OCI-LY1 (cell line): ENCODE measurements around the gene CAPN12.

Source experiments
- EZH2 ChIP-seq: fragments of 200-600 bp; sonication (generic), shearing (Covaris generic); IDR thresholded peaks from 2 replicates; pipeline ENCODE4 v1.8.0; 2017; ENCODE audit warnings: borderline replicate concordance, mixed run types, mild to moderate bottlenecking, antibody characterized with exemption, low read length, moderate library complexity, mixed read lengths
- TF ChIP-seq, protein P1 (sequence below): fragments of 200-600 bp; sonication (generic), shearing (Covaris generic); IDR thresholded peaks from 2 replicates; pipeline ENCODE4 v1.5.1; 2017; ENCODE audit warnings: mild to moderate bottlenecking, antibody characterized with exemption, low read length, moderate library complexity, mixed read lengths

DNA sequence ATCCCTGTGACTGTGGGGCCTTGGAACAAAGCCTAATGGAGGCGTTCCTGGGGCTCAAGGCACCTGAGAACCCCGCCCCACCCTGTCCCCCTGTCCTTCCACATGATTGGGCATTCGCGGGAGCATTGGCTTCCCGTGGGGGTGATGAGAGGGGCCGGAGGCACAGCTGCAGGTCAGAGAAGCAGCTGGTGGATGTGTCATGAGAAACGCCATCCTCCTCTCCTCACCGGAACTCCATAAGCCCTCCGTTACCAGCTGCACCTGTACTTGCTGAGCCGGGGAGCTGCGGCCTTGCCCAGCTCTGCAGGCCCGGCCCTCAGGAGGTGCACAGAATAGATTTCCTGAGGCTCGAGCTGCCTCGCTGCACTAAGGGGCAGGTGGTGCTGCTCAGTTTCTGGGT is 42.0 kb downstream of the CAPN12 start:
- TF ChIP-seq, protein P1, sequence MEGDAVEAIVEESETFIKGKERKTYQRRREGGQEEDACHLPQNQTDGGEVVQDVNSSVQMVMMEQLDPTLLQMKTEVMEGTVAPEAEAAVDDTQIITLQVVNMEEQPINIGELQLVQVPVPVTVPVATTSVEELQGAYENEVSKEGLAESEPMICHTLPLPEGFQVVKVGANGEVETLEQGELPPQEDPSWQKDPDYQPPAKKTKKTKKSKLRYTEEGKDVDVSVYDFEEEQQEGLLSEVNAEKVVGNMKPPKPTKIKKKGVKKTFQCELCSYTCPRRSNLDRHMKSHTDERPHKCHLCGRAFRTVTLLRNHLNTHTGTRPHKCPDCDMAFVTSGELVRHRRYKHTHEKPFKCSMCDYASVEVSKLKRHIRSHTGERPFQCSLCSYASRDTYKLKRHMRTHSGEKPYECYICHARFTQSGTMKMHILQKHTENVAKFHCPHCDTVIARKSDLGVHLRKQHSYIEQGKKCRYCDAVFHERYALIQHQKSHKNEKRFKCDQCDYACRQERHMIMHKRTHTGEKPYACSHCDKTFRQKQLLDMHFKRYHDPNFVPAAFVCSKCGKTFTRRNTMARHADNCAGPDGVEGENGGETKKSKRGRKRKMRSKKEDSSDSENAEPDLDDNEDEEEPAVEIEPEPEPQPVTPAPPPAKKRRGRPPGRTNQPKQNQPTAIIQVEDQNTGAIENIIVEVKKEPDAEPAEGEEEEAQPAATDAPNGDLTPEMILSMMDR: no peak
- no peak for TF ChIP-seq EZH2
